NB4 (cell line): ENCODE results near the gene ANKRD39.
"Not testable (repeated sequence)": the region's sequence is repeated elsewhere in the genome, so short reads cannot be mapped to it uniquely, and the experiment has no call there.

ENCODE experiments used
- DNase-seq: peaks from one replicate; pipeline ENCODE4 v3.0.0; 2010; ENCODE audit warnings: low read depth
- H3K4me3 ChIP-seq: one replicate; pipeline ENCODE4 v1.5.1; 2011; ENCODE audit warnings: mild to moderate bottlenecking, low read depth, low read length, moderate library complexity
- CTCF ChIP-seq: IDR thresholded peaks from one replicate; pipeline ENCODE4 v1.5.1; 2012; ENCODE audit warnings: low read depth, low read length
- MAX ChIP-seq: IDR thresholded peaks from 2 replicates; pipeline ENCODE4 v1.6.1; 2011; ENCODE audit warnings: low read depth, low read length
- MYC ChIP-seq: IDR thresholded peaks from 2 replicates; pipeline ENCODE4 v1.6.1; 2011; ENCODE audit warnings: low read depth, low read length
- POLR2A ChIP-seq: IDR thresholded peaks from 2 replicates; pipeline ENCODE4 v1.6.1; 2011; ENCODE audit warnings: mild to moderate bottlenecking; ENCODE audit not compliant: insufficient read length; ENCODE audit errors: extremely low read depth

The ANKRD39 gene

GRCh38 chr2:96863575-96864342 lies 5.9 kb upstream of the ANKRD39 start:
- TF ChIP-seq CTCF, result no peak
- no peak for TF ChIP-seq MYC
- no peak for TF ChIP-seq POLR2A
- TF ChIP-seq MAX, result no peak
- no peak overlapping the region for H3K4me3 ChIP-seq
- no peak for DNase-seq

- not testable (repeated sequence) for DNase-seq, H3K4me3 ChIP-seq
Measured at GRCh38 chr2:96863056-96863455, 5.2 kb upstream of the ANKRD39 start.

- H3K4me3 ChIP-seq, result no peak overlapping the region
- TF ChIP-seq MAX (no peak), CTCF (no peak), POLR2A (no peak), MYC (no peak)
- DNase-seq, result no peak
Measured at GRCh38 chr2:96861074-96861473, 3.3 kb upstream of the ANKRD39 start.

GRCh38 chr2:96860065-96861029 lies 2.5 kb upstream of the ANKRD39 start:
- TF ChIP-seq POLR2A (no peak), CTCF (no peak), MYC (no peak), MAX (no peak)
- DNase-seq, result no peak
- H3K4me3 ChIP-seq, result no peak overlapping the region

GRCh38 chr2:96859681-96860064 lies 1.9 kb upstream of the ANKRD39 start:
- DNase-seq, result no peak
- H3K4me3 ChIP-seq, result no peak overlapping the region
- TF ChIP-seq MYC, result no peak
- no peak for TF ChIP-seq POLR2A
- TF ChIP-seq MAX, result no peak
- no peak for TF ChIP-seq CTCF

GRCh38 chr2:96859099-96859649 lies 1.4 kb upstream of the ANKRD39 start:
- TF ChIP-seq CTCF (no peak), MAX (no peak), POLR2A (no peak)
- H3K4me3 ChIP-seq, result no peak overlapping the region
- no peak for DNase-seq
